Measurements from ENCODE around the gene ZDHHC7. TPM values are rescaled to one million over a fixed set of nuclear protein-coding genes. Genes with fewer than 3 reads are reported as not detected.
"Not testable (repeated sequence)": the region's sequence is repeated elsewhere in the genome, so short reads cannot be mapped to it uniquely, and the experiment has no call there.

The ZDHHC7 gene
- total RNA-seq, 2 experiments from 2014 or later, result 39.8 to 44.6 TPM

- TF ChIP-seq CTCF (IDR thresholded peaks at IDR 0.05), result no peak
- H3K9me3 Mint-ChIP-seq, result no peaks in the 10 kb centered on the region
- no peak overlapping the region for H3K4me3 Mint-ChIP-seq
- Histone ChIP-seq H3K4me3 (ENCODE audit: low read length) (no peak overlapping the region), H3K27me3 (ENCODE audit: control insufficient read depth in 1 of 2, insufficient read depth in 2 of 2, low read length in 2 of 2) (peaks cover 0 to 2% of the 10 kb centered on the region in 2 experiments), H3K9me3 (ENCODE audit: control insufficient read depth in 1 of 2, insufficient read depth in 1 of 2, low read length in 2 of 2) (no peaks in the 10 kb centered on the region), H3K36me3 (ENCODE audit: insufficient read depth, low read length) (no peaks in the 10 kb centered on the region), H3K4me1 (ENCODE audit: insufficient read depth, low read length) (no peaks in the 10 kb centered on the region), H3K27ac (ENCODE audit: low read depth in 1 of 2, low read length in 2 of 2) (no peak overlapping the region)
- ChIA-PET CTCF (interaction anchor here (0.5 to 2.2 kb wide), 2 partner anchors 9 to 842 kb away, joined by 3 to 5 read pairs; no protein-coding TSS in a partner anchor), POLR2A (no interaction called here)
- intact Hi-C loops (cut with DNase I, micrococcal nuclease), result no loop called here
- no peak for DNase-seq
- peaks cover 5% of the 10 kb centered on the region for H3K27me3 Mint-ChIP-seq
- ATAC-seq (ENCODE audit: poor library complexity), result no peak
- H3K4me1 Mint-ChIP-seq (ENCODE audit: low read depth), result no peaks in the 10 kb centered on the region
- no peak overlapping the region for H3K27ac Mint-ChIP-seq
- H3K36me3 Mint-ChIP-seq (ENCODE audit: low read depth), result no peaks in the 10 kb centered on the region
These were observed 68.5 kb downstream of the ZDHHC7 start for GRCh38 chr16:84942786-84943185.

- H3K4me3 ChIP-seq (ENCODE audit: low read length), result no peak overlapping the region
- no peaks in the 10 kb centered on the region for H3K36me3 Mint-ChIP-seq (ENCODE audit: low read depth)
- DNase-seq (no peak), ATAC-seq (ENCODE audit: poor library complexity) (no peak)
- no peak overlapping the region for H3K27ac ChIP-seq (ENCODE audit: low read depth in 1 of 2, low read length in 2 of 2)
- no peaks in the 10 kb centered on the region for H3K4me1 Mint-ChIP-seq (ENCODE audit: low read depth)
- no peaks in the 10 kb centered on the region for H3K36me3 ChIP-seq (ENCODE audit: insufficient read depth, low read length)
- intact Hi-C loops (cut with DNase I, micrococcal nuclease), result no loop called here
- ChIA-PET CTCF (interaction anchor here (2.2 kb wide), 1 partner anchor 10 kb away, joined by 5 read pairs; no protein-coding TSS in a partner anchor), POLR2A (no interaction called here)
- H3K4me1 ChIP-seq (ENCODE audit: insufficient read depth, low read length), result no peaks in the 10 kb centered on the region
- H3K9me3 ChIP-seq (ENCODE audit: control insufficient read depth in 1 of 2, insufficient read depth in 1 of 2, low read length in 2 of 2), result no peaks in the 10 kb centered on the region
- H3K27ac Mint-ChIP-seq, result no peak overlapping the region
- peaks cover 5% of the 10 kb centered on the region for H3K27me3 Mint-ChIP-seq
- H3K9me3 Mint-ChIP-seq, result no peaks in the 10 kb centered on the region
- no peaks in the 10 kb centered on the region for H3K27me3 ChIP-seq (ENCODE audit: control insufficient read depth in 1 of 2, insufficient read depth in 2 of 2, low read length in 2 of 2)
- no peak overlapping the region for H3K4me3 Mint-ChIP-seq
- TF ChIP-seq CTCF (IDR thresholded peaks at IDR 0.05), result no peak
These were observed 69.4 kb downstream of the ZDHHC7 start for GRCh38 chr16:84941921-84942320.

- no peaks in the 10 kb centered on the region for H3K27me3 ChIP-seq (ENCODE audit: control insufficient read depth in 1 of 2, insufficient read depth in 2 of 2, low read length in 2 of 2)
- ATAC-seq (ENCODE audit: poor library complexity), result no peak
These were observed 70.4 kb downstream of the ZDHHC7 start for GRCh38 chr16:84940670-84941551.

GRCh38 chr16:84938616-84939015, 72.7 kb downstream of the ZDHHC7 start:
- ATAC-seq (ENCODE audit: poor library complexity); H3K27ac ChIP-seq (ENCODE audit: low read depth in 1 of 2, low read length in 2 of 2); H3K4me3 ChIP-seq (ENCODE audit: low read length); H3K36me3 Mint-ChIP-seq (ENCODE audit: low read depth); H3K27me3 ChIP-seq (ENCODE audit: control insufficient read depth in 1 of 2, insufficient read depth in 2 of 2, low read length in 2 of 2); CTCF ChIA-PET; H3K27me3 Mint-ChIP-seq; intact Hi-C loops (cut with DNase I, micrococcal nuclease); H3K4me1 Mint-ChIP-seq (ENCODE audit: low read depth); H3K9me3 Mint-ChIP-seq; H3K4me1 ChIP-seq (ENCODE audit: insufficient read depth, low read length); H3K9me3 ChIP-seq (ENCODE audit: control insufficient read depth in 1 of 2, insufficient read depth in 1 of 2, low read length in 2 of 2); H3K36me3 ChIP-seq (ENCODE audit: insufficient read depth, low read length); H3K4me3 Mint-ChIP-seq; H3K27ac Mint-ChIP-seq; POLR2A ChIA-PET; DNase-seq: not testable (repeated sequence)

More at GRCh38 chr16:84940670-84941551, 70.4 kb downstream of the ZDHHC7 start:
- no peak for TF ChIP-seq CTCF (IDR thresholded peaks at IDR 0.05)
- no peak overlapping the region for H3K4me3 ChIP-seq (ENCODE audit: low read length)
- no peak overlapping the region for H3K4me3 Mint-ChIP-seq
- intact Hi-C loops (cut with DNase I, micrococcal nuclease), result no loop called here
- H3K9me3 Mint-ChIP-seq, result no peaks in the 10 kb centered on the region
- no peaks in the 10 kb centered on the region for H3K36me3 Mint-ChIP-seq (ENCODE audit: low read depth)
- H3K9me3 ChIP-seq (ENCODE audit: control insufficient read depth in 1 of 2, insufficient read depth in 1 of 2, low read length in 2 of 2), result no peaks in the 10 kb centered on the region
- no peaks in the 10 kb centered on the region for H3K4me1 Mint-ChIP-seq (ENCODE audit: low read depth)
- H3K4me1 ChIP-seq (ENCODE audit: insufficient read depth, low read length), result no peaks in the 10 kb centered on the region
- H3K27me3 Mint-ChIP-seq, result peaks cover 5% of the 10 kb centered on the region
- CTCF ChIA-PET, result interaction anchor here (2.2 kb wide), 1 partner anchor 11 kb away, joined by 5 read pairs; no protein-coding TSS in a partner anchor
- no peaks in the 10 kb centered on the region for H3K36me3 ChIP-seq (ENCODE audit: insufficient read depth, low read length)
- no peak for DNase-seq
- POLR2A ChIA-PET, result no interaction called here
- no peak overlapping the region for H3K27ac ChIP-seq (ENCODE audit: low read depth in 1 of 2, low read length in 2 of 2)
- no peak overlapping the region for H3K27ac Mint-ChIP-seq

Data from CD4-positive, alpha-beta T cell (primary cell).